Kidney capillary endothelial cell (primary cell): Measurements from ENCODE around the gene THBS2.
"Not testable (repeated sequence)": the region's sequence is repeated elsewhere in the genome, so short reads cannot be mapped to it uniquely, and the experiment has no call there.

Source experiments
- DNase-seq: peaks from one replicate; pipeline ENCODE4 v3.0.0-alpha.2; 2018; ENCODE audit warnings: low spot score

THBS2 gene

GRCh38 chr6:169210611-169211010, 43.0 kb downstream of the THBS2 start:
- DNase-seq: no peak

GRCh38 chr6:169208011-169208410, 45.6 kb downstream of the THBS2 start:
- no peak for DNase-seq

GRCh38 chr6:169207482-169207881, 46.2 kb downstream of the THBS2 start:
- no peak for DNase-seq

- no peak for DNase-seq
Measured at GRCh38 chr6:169205176-169206160, 48.2 kb downstream of the THBS2 start.

GRCh38 chr6:169204167-169204566, 49.5 kb downstream of the THBS2 start:
- DNase-seq: no peak

GRCh38 chr6:169201985-169202384, 51.7 kb downstream of the THBS2 start:
- DNase-seq: no peak

- DNase-seq: no peak
Measured at GRCh38 chr6:169200893-169201514, 52.6 kb downstream of the THBS2 start.

- DNase-seq: no peak
Measured at GRCh38 chr6:169199625-169200335, 53.9 kb downstream of the THBS2 start.

GRCh38 chr6:169198885-169199284, 54.8 kb downstream of the THBS2 start:
- no peak for DNase-seq

GRCh38 chr6:169197929-169198328, 55.7 kb downstream of the THBS2 start:
- not testable (repeated sequence) for DNase-seq

- DNase-seq: not testable (repeated sequence)
Measured at GRCh38 chr6:169196279-169196678, 57.4 kb downstream of the THBS2 start.

- no peak for DNase-seq
Measured at GRCh38 chr6:169194737-169195136, 58.9 kb downstream of the THBS2 start.

- no peak for DNase-seq
Measured at GRCh38 chr6:169190970-169191369, 62.7 kb downstream of the THBS2 start.

GRCh38 chr6:169190144-169190584, 63.5 kb downstream of the THBS2 start:
- DNase-seq: no peak

- no peak for DNase-seq
Measured at GRCh38 chr6:169189686-169190085, 64.0 kb downstream of the THBS2 start.

GRCh38 chr6:169189182-169189581, 64.5 kb downstream of the THBS2 start:
- no peak for DNase-seq

- no peak for DNase-seq
Measured at GRCh38 chr6:169188475-169188874, 65.2 kb downstream of the THBS2 start.

GRCh38 chr6:169188051-169188470, 65.6 kb downstream of the THBS2 start:
- no peak for DNase-seq

GRCh38 chr6:169186496-169187169, 67.0 kb downstream of the THBS2 start:
- no peak for DNase-seq

- DNase-seq: no peak
Measured at GRCh38 chr6:169185692-169186485, 67.8 kb downstream of the THBS2 start.

GRCh38 chr6:169185011-169185521, 68.6 kb downstream of the THBS2 start:
- no peak for DNase-seq
